Measurements from ENCODE around the gene ASB13. TPM values are rescaled to one million over a fixed set of nuclear protein-coding genes. Genes with fewer than 3 reads are reported as not detected.

The ASB13 gene
- polyA plus RNA-seq, 1 of the 3 experiments (the other 2 are of a cell fraction), result 9.2 TPM

DNA sequence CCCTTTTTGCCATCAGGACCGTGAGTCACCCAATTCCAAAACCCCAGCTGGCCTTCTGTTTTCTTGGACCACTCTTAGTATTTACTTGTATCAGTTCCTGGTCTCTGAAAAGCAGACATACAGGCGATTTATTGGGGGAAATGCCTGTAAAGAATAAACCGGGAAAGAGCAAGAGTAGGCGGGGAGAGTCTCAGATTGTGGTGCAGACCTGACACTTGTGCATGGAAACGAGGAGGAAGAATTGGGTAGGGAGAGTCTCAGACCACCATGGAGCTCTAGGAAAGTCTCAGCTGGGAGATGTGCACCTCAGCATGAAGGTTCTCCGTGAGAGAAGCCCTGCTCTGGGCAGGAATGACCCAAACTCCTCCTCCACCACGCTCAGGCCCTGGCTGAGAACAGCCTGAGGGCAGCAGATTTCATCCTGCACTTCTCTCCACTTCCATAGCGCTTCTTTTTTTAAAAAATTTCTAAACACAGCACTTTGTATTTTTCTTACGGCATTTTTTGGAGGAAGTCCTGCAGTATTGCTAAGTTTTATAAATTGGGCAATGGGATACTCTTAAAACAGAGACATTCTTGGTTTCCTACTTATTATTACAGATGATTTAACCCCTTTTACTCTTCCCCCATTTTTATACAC lies 12.1 kb upstream of the ASB13 start:
- no peak overlapping the region for H2AFZ ChIP-seq (ENCODE audit: low read depth)
- 62% methylated on average over 9 of the region's 9 CpGs for WGBS (ENCODE audit: low lambda C conversion rate)
- POLR2A ChIA-PET, result no interaction called here

DNA sequence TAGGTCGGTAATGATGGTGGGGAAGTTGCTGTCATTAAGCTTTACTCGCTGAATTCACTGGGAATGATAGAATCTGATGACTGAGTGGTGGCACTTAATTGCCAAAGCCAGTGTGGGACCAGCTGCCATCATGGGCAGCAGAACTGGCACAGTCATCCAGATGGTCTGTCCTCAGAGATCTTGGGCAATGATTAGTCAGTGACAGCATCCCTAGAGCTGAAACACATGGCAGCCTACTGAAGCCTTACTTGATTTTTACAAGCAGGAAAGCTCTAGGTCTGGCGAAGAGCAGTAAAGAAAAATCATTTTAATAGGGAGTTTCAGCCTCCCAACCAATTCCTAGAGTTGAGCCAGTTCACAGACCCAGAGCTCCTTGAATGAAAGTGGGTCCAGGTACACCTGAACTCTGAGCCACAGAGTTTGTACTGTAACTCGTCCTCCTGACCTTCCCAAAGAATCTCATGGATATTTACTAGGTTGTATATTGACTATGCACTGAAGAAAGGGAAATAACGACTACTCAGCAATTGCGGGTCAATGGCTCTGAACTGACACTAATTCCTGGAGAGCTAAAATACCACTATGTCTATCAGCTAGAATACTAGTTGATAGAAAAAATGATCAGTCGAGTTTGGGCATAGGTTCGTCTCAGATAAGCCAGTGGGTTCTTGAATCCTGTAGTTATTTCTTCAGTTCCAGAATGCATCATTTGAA lies 4.4 kb upstream of the ASB13 start:
- POLR2A ChIA-PET, result interaction anchor here (1.0 kb wide), 1 partner anchor 13 kb away, joined by 4 read pairs; the partner anchor contains the start of gene TASOR2
- DNase-seq, result peak; percentile 74
- no peak for TF ChIP-seq SIN3A (IDR thresholded peaks at IDR 0.05; ENCODE audit: borderline replicate concordance, low read depth, low read length)
- no peak for TF ChIP-seq RXRA (IDR thresholded peaks at IDR 0.05; ENCODE audit: borderline replicate concordance, low read depth)
- TF ChIP-seq NFIC (IDR thresholded peaks at IDR 0.05; ENCODE audit: borderline replicate concordance), result no peak
- TF ChIP-seq EP300 (IDR thresholded peaks at IDR 0.05; ENCODE audit: borderline replicate concordance in 1 of 2, low read depth in 1 of 2, low read length in 1 of 2), result no peak
- peak; percentile 73; the same call in 1 of the 2 replicates for TF ChIP-seq MXI1 (IDR thresholded peaks at IDR 0.05; ENCODE audit: low read depth, low read length)
- TF ChIP-seq GATA2 (CRISPR knock-in tag; IDR thresholded peaks at IDR 0.05), result peak; percentile 76
- TF ChIP-seq, protein P1, sequence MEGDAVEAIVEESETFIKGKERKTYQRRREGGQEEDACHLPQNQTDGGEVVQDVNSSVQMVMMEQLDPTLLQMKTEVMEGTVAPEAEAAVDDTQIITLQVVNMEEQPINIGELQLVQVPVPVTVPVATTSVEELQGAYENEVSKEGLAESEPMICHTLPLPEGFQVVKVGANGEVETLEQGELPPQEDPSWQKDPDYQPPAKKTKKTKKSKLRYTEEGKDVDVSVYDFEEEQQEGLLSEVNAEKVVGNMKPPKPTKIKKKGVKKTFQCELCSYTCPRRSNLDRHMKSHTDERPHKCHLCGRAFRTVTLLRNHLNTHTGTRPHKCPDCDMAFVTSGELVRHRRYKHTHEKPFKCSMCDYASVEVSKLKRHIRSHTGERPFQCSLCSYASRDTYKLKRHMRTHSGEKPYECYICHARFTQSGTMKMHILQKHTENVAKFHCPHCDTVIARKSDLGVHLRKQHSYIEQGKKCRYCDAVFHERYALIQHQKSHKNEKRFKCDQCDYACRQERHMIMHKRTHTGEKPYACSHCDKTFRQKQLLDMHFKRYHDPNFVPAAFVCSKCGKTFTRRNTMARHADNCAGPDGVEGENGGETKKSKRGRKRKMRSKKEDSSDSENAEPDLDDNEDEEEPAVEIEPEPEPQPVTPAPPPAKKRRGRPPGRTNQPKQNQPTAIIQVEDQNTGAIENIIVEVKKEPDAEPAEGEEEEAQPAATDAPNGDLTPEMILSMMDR (IDR thresholded peaks at IDR 0.05), result no peak
- H3K4me1 ChIP-seq (ENCODE audit: control insufficient read depth in 1 of 2, insufficient read depth in 2 of 2, low read depth in 1 of 2, low read length in 1 of 2), result peaks cover 0 to 9% of the 10 kb centered on the region in 2 experiments; a peak in 2 of 4 replicates
- H2AFZ ChIP-seq (ENCODE audit: low read depth), result no peak overlapping the region
- H3K36me3 ChIP-seq (replicated peaks in 1 of 2; ENCODE audit: control insufficient read depth in 1 of 2, insufficient read depth in 2 of 2, low read length in 1 of 2), result no peaks in the 10 kb centered on the region
- H3K79me2 ChIP-seq (ENCODE audit: insufficient read depth), result peaks cover under 1% of the 10 kb centered on the region; the same call in 1 of the 2 replicates
- H4K20me1 ChIP-seq (ENCODE audit: insufficient read depth), result no peaks in the 10 kb centered on the region
- 47% methylated on average over 8 of the region's 8 CpGs for WGBS (ENCODE audit: low lambda C conversion rate)
- no peak overlapping the region for H3K9ac ChIP-seq
- no peaks in the 10 kb centered on the region for H3K27me3 ChIP-seq (ENCODE audit: insufficient read depth)
- no peak overlapping the region for H3K4me2 ChIP-seq
- CTCF ChIA-PET, result interaction anchor here (0.7 to 2.2 kb wide), 5 partner anchors 10 to 143 kb away, joined by 3 to 5 read pairs (median 4); partner anchors contain the start of genes GDI2 and TASOR2
- H3K27ac ChIP-seq (ENCODE audit: low read depth in 2 of 2, low read length in 1 of 2), result no peak overlapping the region
- no peaks in the 10 kb centered on the region for H3K9me2 ChIP-seq
- H3K4me3 ChIP-seq (ENCODE audit: low read depth in 2 of 2, low read length in 1 of 2), result no peak overlapping the region
- H3K9me3 ChIP-seq, result no peaks in the 10 kb centered on the region; the same call in 1 of the 2 replicates
- H3F3A ChIP-seq (replicated peaks; ENCODE audit: insufficient read depth), result no peaks in the 10 kb centered on the region

More for the DNA sequence above, 12.1 kb upstream of the ASB13 start:
- no peaks in the 10 kb centered on the region for H4K20me1 ChIP-seq (ENCODE audit: insufficient read depth)
- H3K36me3 ChIP-seq (replicated peaks in 1 of 2; ENCODE audit: control insufficient read depth in 1 of 2, insufficient read depth in 2 of 2, low read length in 1 of 2), result no peaks in the 10 kb centered on the region
- no peak overlapping the region for H3K27ac ChIP-seq (ENCODE audit: low read depth in 2 of 2, low read length in 1 of 2)
- TF ChIP-seq CHD2 (IDR thresholded peaks at IDR 0.05; ENCODE audit: low read length, partially characterized antibody) (no peak), FOXJ3 (CRISPR knock-in tag; IDR thresholded peaks at IDR 0.05) (no peak), FOXM1 (IDR thresholded peaks at IDR 0.05; ENCODE audit: low read depth) (no peak), TAF1 (IDR thresholded peaks at IDR 0.05; ENCODE audit: borderline replicate concordance, low read depth, low read length) (no peak)
- H3K4me3 ChIP-seq (ENCODE audit: low read depth in 2 of 2, low read length in 1 of 2), result no peak overlapping the region
- no peak for DNase-seq
- CTCF ChIA-PET, result no interaction called here
- H3F3A ChIP-seq (replicated peaks; ENCODE audit: insufficient read depth), result no peaks in the 10 kb centered on the region
- H3K4me2 ChIP-seq, result no peak overlapping the region
- H3K79me2 ChIP-seq (ENCODE audit: insufficient read depth), result no peaks in the 10 kb centered on the region
- no peaks in the 10 kb centered on the region for H3K9me3 ChIP-seq
- H3K9ac ChIP-seq, result no peak overlapping the region
- no peaks in the 10 kb centered on the region for H3K4me1 ChIP-seq (ENCODE audit: control insufficient read depth in 1 of 2, insufficient read depth in 2 of 2, low read depth in 1 of 2, low read length in 1 of 2)
- H3K27me3 ChIP-seq (ENCODE audit: insufficient read depth), result no peaks in the 10 kb centered on the region
- no peaks in the 10 kb centered on the region for H3K9me2 ChIP-seq
